ENCODE results near the gene MOGAT1. TPM values are rescaled to one million over a fixed set of nuclear protein-coding genes. Genes with fewer than 3 reads are reported as not detected.

The MOGAT1 gene
- total and polyA plus RNA-seq, 2 of the 8 experiments (the other 6 are each of a cell fraction or from before 2014, with no cell fraction given) = 0.11 to 0.67 TPM

GRCh38 chr2:222724208-222724607 lies 52.8 kb downstream of the MOGAT1 start (continued):
- TF ChIP-seq CHD7 (IDR thresholded peaks at IDR 0.05; ENCODE audit: insufficient replicate concordance, low read length) = no peak
- no peak for TF ChIP-seq BRCA1 (IDR thresholded peaks at IDR 0.05; ENCODE audit: low read depth, low read length)
- no peak for TF ChIP-seq CTCF (IDR thresholded peaks at IDR 0.05; ENCODE audit: control extremely low read depth in 1 of 3, insufficient read depth in 1 of 3, low read depth in 1 of 3, low read length in 3 of 3)
- no peak for TF ChIP-seq BACH1 (IDR thresholded peaks at IDR 0.05; ENCODE audit: low read length)
- no peak for TF ChIP-seq JUND (IDR thresholded peaks at IDR 0.05; ENCODE audit: low read length)
- no peak for TF ChIP-seq KDM4A (IDR thresholded peaks at IDR 0.05; ENCODE audit: low read depth, low read length, severe bottlenecking)
- no peak for TF ChIP-seq TAF7 (optimal IDR thresholded peaks at IDR 0.05; ENCODE audit: borderline replicate concordance, low read depth, low read length)
- no peak for TF ChIP-seq SUZ12 (IDR thresholded peaks at IDR 0.05; ENCODE audit: low read length)
- TF ChIP-seq SIRT6 (IDR thresholded peaks at IDR 0.05; ENCODE audit: low read length) = no peak
- no peak for TF ChIP-seq CBX8 (IDR thresholded peaks at IDR 0.05; ENCODE audit: borderline replicate concordance, low read depth, low read length)
